ENCODE results near the gene DEGS1.

DNA sequence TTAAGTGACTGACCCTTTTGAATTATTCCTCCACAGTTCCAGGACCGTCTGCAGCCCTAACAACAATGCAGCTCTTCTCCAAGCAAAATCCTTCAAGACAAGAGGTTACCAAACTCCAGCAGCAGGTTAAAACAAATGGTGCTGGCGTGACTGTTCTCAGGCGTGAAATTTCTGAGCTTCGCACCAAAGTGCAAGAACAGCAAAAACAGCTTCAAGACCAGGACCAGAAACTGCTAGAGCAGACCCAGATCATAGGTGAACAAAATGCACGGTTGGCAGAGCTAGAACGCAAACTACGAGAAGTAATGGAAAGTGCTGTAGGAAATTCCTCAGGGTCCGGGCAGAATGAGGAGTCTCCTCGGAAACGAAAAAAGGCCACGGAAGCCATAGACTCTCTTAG, 25.7 kb upstream of the DEGS1 start:
- no peak for TF ChIP-seq ZNF629 (tag by site-specific recombination; IDR thresholded peaks at IDR 0.05)
- TF ChIP-seq, protein P1, sequence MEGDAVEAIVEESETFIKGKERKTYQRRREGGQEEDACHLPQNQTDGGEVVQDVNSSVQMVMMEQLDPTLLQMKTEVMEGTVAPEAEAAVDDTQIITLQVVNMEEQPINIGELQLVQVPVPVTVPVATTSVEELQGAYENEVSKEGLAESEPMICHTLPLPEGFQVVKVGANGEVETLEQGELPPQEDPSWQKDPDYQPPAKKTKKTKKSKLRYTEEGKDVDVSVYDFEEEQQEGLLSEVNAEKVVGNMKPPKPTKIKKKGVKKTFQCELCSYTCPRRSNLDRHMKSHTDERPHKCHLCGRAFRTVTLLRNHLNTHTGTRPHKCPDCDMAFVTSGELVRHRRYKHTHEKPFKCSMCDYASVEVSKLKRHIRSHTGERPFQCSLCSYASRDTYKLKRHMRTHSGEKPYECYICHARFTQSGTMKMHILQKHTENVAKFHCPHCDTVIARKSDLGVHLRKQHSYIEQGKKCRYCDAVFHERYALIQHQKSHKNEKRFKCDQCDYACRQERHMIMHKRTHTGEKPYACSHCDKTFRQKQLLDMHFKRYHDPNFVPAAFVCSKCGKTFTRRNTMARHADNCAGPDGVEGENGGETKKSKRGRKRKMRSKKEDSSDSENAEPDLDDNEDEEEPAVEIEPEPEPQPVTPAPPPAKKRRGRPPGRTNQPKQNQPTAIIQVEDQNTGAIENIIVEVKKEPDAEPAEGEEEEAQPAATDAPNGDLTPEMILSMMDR (tag by site-specific recombination; IDR thresholded peaks at IDR 0.05) = no peak
- no peak for TF ChIP-seq ZSCAN23 (tag by site-specific recombination; IDR thresholded peaks at IDR 0.05)
- TF ChIP-seq, protein P2, sequence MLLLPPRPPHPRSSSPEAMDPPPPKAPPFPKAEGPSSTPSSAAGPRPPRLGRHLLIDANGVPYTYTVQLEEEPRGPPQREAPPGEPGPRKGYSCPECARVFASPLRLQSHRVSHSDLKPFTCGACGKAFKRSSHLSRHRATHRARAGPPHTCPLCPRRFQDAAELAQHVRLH (tag by site-specific recombination; IDR thresholded peaks at IDR 0.05) = no peak
- TF ChIP-seq ZNF10 (tag by site-specific recombination; IDR thresholded peaks at IDR 0.05) = no peak
- no peak for TF ChIP-seq ZIC2 (tag by site-specific recombination; IDR thresholded peaks at IDR 0.05)
- TF ChIP-seq TCF7L2 (IDR thresholded peaks at IDR 0.05; ENCODE audit: borderline replicate concordance, low read depth, low read length) = no peak
- no peak for TF ChIP-seq ZFP69B (tag by site-specific recombination; IDR thresholded peaks at IDR 0.05)
- TF ChIP-seq MYNN (tag by site-specific recombination; IDR thresholded peaks at IDR 0.05; ENCODE audit: borderline replicate concordance) = no peak
- TF ChIP-seq, protein P3, sequence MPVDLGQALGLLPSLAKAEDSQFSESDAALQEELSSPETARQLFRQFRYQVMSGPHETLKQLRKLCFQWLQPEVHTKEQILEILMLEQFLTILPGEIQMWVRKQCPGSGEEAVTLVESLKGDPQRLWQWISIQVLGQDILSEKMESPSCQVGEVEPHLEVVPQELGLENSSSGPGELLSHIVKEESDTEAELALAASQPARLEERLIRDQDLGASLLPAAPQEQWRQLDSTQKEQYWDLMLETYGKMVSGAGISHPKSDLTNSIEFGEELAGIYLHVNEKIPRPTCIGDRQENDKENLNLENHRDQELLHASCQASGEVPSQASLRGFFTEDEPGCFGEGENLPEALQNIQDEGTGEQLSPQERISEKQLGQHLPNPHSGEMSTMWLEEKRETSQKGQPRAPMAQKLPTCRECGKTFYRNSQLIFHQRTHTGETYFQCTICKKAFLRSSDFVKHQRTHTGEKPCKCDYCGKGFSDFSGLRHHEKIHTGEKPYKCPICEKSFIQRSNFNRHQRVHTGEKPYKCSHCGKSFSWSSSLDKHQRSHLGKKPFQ (tag by site-specific recombination; IDR thresholded peaks at IDR 0.05) = no peak
- no peak for TF ChIP-seq GLI2 (tag by site-specific recombination; IDR thresholded peaks at IDR 0.05; ENCODE audit: borderline replicate concordance, low read depth)

All from HEK293 (cell line).